ENCODE results near the gene ME1.
"Not testable (repeated sequence)": the region's sequence is repeated elsewhere in the genome, so short reads cannot be mapped to it uniquely, and the experiment has no call there.

The ME1 gene

DNA sequence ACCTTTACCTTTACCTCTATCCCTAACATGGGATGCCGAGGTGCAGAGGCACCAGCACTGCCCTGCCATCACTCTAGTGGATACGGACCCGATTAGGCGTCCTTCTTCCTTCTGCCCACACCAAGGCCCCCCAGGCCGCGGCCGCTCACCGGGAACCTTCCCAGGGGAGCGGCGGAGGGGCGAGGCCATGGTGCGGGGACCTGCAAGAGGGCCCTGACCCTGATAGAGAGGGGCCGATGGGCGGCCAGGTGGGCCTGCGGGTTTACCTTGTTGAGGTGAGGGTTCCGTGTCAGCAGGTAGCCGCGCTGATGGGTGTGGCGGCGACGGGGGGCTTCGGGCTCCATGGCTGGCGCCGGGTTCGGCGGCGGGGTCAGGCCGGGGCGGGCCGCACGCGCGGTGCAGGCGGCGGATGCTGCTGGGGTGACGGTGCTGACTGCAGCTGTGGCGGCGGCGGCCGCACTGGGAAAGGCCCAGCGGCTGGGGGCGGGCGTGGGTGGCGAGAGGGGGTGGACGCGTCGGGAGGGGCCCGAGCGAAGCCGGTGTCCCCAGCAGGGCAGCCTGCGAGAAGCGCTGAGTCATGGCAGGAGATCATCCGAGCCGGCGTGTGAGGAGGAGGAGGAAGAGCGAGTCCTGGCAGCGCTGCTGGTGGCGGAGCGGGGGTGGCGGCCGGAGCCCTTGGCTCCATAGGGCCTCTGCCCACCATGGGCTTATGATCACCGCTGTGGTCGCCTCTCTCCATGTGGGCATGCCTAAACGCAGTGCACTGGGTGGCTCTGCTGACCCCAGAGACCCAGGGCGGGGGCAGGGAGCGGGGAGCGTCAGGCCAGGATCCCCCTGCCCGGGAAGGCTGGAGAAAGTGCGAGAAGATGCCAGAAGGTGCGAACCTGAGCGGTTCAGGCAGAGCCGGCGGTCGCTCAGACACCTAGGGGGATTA lies at the start of gene ME1:
TSS of gene ME1 (minus strand) at position 441 of the 934 bp plus-strand sequence. CDS start at position 344, 97 bp downstream.
- DNase-seq (ENCODE audit: low read depth in 2 of 2) = no peak

DNA sequence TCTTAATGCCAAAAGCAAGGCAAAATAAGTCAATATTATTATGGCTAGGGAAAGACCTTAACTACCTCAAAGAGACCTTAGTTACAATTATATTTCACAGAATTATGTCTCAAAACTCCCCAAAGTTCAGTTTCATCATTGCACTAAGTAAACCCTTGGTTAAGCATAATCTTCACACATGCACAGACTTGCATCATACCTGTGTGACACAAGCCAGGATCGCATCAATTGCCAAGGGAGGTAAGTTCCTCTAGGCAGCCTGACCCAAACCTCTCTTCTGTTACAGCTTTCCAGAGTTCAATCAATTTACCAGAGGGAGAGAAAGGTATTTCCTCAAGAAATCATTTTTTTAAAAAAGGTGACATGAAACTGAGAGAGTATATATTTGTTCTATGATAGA lies 49.6 kb upstream of the ME1 start:
- no peak for DNase-seq (ENCODE audit: low read depth in 2 of 2)

DNA sequence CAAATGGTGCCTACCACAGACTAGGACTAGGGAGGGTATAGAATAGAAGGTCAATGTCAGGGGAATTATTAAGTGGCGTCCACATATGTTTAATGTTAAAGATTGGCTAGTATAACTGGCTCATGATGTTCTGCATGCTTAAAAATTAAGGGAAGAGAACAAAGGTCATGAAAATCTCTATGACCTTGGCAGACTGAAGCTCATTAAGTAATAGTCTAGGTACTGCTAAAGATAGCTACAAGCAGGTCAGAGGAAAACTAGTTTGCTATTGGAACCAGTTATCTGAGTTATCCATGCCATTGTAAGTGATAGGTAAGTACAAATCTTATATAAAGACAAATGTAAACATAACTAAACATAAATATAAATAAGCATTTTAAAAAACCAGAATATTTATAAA lies 48.5 kb upstream of the ME1 start:
- DNase-seq (ENCODE audit: low read depth in 2 of 2) = no peak

DNA sequence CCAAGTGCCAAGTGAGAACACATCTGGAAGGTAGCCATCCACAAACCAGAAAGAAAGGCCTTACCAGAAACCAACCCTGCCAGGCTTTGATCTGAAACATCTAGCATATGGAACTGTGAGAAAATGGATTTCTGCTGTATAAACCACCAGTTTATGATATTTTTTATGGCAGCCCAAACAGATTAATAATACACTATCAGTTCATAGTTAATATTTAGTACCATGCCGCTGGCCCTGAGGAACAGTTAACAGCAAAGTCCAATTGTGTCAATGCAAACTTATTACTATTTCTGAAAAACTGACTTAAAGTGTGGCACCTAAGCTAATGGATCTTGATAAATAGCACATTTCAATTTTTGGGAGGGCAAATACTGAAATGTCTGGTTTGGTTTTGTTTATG lies 46.1 kb upstream of the ME1 start:
- DNase-seq (ENCODE audit: low read depth in 2 of 2) = no peak

- no peak for DNase-seq (ENCODE audit: low read depth in 2 of 2)
These were observed 43.5 kb upstream of the ME1 start for GRCh38 chr6:83474309-83474708.

- no peak for DNase-seq (ENCODE audit: low read depth in 2 of 2)
These were observed 41.9 kb upstream of the ME1 start for GRCh38 chr6:83472767-83473166.

DNA sequence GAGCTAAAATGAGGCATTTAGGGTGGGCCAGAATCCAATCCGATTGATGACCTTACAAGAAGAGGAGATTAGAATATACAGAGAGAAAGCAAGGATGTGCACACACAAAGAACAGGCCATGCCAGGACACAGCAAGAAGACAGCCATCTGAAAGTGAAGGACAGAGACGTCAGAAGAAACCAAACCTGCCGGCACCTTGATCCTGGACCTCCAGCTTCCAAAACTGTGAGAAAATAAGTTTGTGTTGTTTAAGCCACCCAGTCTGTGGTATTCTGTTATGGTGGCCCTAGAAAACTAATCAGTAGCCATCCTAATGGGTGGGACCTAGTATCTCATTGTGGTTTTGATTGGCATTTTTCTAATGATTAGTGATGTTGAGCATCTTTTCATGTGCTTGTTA lies 39.7 kb upstream of the ME1 start:
- DNase-seq (ENCODE audit: low read depth in 2 of 2) = no peak

GRCh38 chr6:83470001-83470400 lies 39.1 kb upstream of the ME1 start:
- no peak for DNase-seq (ENCODE audit: low read depth in 2 of 2)

DNA sequence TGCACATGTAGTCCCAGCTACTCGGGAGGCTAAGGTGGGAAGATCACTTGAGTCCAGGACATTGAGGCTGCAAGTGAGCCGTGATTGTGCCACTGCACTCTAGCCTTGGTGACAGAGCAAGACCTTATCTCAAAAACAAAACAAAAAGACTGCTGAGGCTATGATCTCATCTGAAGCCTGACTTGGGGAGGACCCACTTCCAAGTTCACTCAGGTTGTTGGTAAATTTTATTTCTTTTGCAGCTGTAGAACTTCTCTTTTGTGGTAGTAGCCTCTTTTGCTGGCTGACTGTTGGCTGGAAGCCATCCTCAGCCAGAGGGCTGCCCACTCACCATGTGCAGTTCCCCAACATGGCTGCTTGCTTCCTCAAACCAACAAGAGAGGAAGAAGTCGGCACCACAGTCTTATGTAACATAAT lies 36.8 kb upstream of the ME1 start:
- DNase-seq (ENCODE audit: low read depth in 2 of 2) = no peak

DNA sequence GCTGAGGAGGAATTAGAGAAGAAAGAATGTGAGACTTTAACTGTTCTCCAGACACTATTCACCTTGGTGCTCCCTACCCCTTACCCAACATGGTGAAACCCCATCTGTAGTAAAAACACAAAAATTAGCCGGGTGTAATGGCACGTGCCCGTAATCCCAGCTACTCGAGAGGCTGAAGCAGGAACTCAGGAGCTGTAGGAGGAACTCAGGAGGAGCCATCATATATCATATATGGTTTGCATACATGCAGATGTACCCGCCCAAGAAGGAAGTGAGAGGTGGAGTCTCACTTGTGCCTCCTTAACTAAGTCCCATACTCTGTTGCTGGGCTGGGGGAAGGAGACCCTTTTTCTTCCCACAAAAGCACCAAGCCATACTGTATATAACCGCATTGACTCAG lies 35.5 kb upstream of the ME1 start:
- DNase-seq (ENCODE audit: low read depth in 2 of 2) = no peak

GRCh38 chr6:83464381-83465140 lies 33.7 kb upstream of the ME1 start:
- no peak for DNase-seq (ENCODE audit: low read depth in 2 of 2)

DNA sequence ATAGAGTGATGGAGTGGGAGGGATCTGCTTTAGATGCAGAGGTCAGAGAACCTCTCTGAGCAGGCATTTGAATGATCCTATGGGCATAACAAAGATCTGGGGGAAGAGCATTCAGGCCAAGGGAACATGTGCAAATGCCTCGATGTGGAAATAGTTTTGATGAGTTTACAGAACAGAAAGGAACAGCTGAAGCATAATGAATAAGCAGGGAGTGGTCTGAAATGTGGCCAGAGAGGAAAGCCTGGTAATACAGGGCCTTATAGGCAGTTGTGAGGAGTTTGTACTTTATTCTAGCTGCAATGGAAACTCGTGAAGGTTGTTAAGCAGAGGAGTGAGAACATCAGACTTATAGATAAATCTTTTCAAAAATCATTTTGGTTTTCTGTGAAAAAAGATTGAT lies 33.0 kb upstream of the ME1 start:
- no peak for DNase-seq (ENCODE audit: low read depth in 2 of 2)

- no peak for DNase-seq (ENCODE audit: low read depth in 2 of 2)
These were observed 31.7 kb upstream of the ME1 start for GRCh38 chr6:83462524-83462923.

DNA sequence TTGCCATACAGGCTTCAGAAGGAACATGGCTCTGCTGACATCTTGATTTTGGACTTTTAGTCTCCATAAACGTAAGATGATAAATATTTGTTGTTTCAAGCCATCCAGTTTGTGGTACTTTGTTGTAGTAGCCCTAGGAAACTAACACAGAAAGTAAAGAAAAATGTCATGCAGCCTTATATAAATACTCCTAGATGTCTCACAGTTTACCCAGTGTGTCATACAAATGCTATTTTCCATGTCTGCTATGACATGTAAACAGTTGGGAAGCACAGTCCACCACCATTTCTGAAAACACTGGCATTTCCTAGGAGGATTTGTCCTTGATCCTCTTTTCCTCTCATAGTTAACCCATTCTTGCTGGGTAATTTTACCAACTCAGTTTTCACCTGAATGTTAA lies 30.6 kb upstream of the ME1 start:
- no peak for DNase-seq (ENCODE audit: low read depth in 2 of 2)

DNA sequence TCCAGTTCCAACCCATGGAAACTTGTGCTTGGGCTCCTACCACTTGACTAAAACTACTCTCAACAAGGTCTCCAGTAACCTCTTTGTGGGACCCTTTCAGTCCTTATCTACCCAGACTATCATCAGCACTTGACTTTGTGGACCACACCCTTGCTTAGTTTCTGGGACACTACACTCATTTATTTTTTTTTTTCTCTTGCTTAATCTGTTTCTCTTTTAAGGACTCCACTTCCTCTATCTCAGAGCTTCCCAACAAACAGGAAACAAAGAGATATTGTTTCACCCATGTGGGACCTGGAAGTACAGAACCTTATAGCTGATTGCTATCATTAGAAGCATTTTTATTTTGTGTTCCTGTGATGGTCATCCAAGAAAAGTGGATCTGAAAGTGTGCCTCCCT lies 28.8 kb upstream of the ME1 start:
- DNase-seq (ENCODE audit: low read depth in 2 of 2) = no peak

GRCh38 chr6:83450015-83450414 lies 19.2 kb upstream of the ME1 start:
- DNase-seq (ENCODE audit: low read depth in 2 of 2) = not testable (repeated sequence)

GRCh38 chr6:83444086-83444699 lies 13.3 kb upstream of the ME1 start:
- not testable (repeated sequence) for DNase-seq (ENCODE audit: low read depth in 2 of 2)

DNA sequence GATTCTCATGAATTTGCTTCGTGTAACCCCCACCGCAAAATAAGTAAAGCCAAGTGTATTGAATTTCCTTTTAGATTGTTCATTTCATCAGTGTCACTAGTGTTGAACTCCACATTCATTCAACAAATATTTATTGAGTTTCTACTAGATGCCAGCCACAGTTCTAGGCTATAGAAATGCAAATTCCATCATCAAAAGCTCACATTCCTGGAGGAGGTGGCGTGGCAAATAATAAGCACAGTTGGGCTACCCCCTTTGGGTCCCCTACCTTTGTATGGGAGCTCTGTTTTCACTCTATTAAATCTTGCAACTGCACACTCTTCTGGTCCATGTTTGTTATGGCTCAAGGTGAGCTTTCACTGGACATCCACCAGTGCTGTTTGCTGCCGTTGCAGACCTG lies 12.7 kb upstream of the ME1 start:
- DNase-seq (ENCODE audit: low read depth in 2 of 2) = no peak

- DNase-seq (ENCODE audit: low read depth in 2 of 2) = no peak
These were observed 11.9 kb upstream of the ME1 start for GRCh38 chr6:83442752-83443151.

DNA sequence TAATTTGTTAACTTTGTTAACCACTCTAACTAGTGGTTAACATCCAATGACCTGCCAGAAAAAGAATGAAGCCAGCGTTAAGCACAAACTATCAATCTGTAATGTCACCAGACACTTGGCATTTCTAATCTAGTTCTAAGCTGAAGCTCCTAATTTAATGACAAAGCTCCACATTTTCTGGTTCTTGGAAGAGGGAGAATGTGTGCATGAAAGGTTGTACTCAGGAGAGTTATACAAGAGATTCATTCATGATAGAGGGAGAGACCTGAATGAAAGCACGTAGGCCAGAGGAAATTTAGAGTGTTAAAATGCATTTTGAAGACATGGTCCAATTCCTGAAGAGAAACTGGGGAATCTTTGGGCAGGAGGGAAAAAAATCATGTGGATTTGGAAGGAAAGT lies 8.3 kb upstream of the ME1 start:
- no peak for DNase-seq (ENCODE audit: low read depth in 2 of 2)

GRCh38 chr6:83436674-83437073 lies 5.8 kb upstream of the ME1 start:
- DNase-seq (ENCODE audit: low read depth in 2 of 2) = no peak

- DNase-seq (ENCODE audit: low read depth in 2 of 2) = no peak
These were observed 2.3 kb upstream of the ME1 start for GRCh38 chr6:83433177-83433576.

GRCh38 chr6:83432636-83433035 lies 1.8 kb upstream of the ME1 start:
- DNase-seq (ENCODE audit: low read depth in 2 of 2) = no peak
